HCT116 (cell line): Measurements from ENCODE around the gene EIF4E1B. TPM values are rescaled to one million over a fixed set of nuclear protein-coding genes. Genes with fewer than 3 reads are reported as not detected.

Source experiments
- ATAC-seq: fragments of 200-7000 bp; cut with Tn5 transposase; 2 replicates; pipeline ENCODE4 v1.9.1; 2020; ENCODE audit warnings: mild to moderate bottlenecking, moderate library complexity
- BruUV-seq: library from RNA; stranded (reverse); fragments of 400-500 nt; replicated peaks from 2 replicates; lab custom pipeline; 2021; lab: Mats Ljungman, UMichigan
- CTCF ChIA-PET: fragments of 300-600 bp; sonication (Branson Sonifier 250); formaldehyde crosslinking; loops from one replicate; lab custom pipeline; 2021; ENCODE audit warnings: antibody characterized with exemption; lab: Charles Lee
- POLR2A ChIA-PET: fragments of 300-600, 350-600 bp; sonication (Branson Sonifier 250); formaldehyde crosslinking; loops from one replicate; lab custom pipeline; 2021; ENCODE audit warnings: antibody characterized with exemption; lab: Charles Lee
- RAD21 ChIA-PET, 2 experiments: fragments of 300-600 bp; sonication (Branson Sonifier 250); formaldehyde crosslinking; loops; one replicate each; lab custom pipeline; 2023; ENCODE audit warnings: low total read pairs in 2 of 2; ENCODE audit not compliant: uncharacterized antibody in 2 of 2, unreplicated experiment in 2 of 2, low non-redundant PET in 1 of 2; lab: Charles Lee
- DNase-seq: peaks from one replicate; pipeline ENCODE4 v3.0.0-alpha.2; 2010; ENCODE audit warnings: low read depth, low spot score
- H2AFZ ChIP-seq: fragments of 200-600 bp; shearing (Covaris generic), sonication (generic); 2 replicates; pipeline ENCODE4 v1.6.1; 2017; ENCODE audit warnings: low read depth, mixed run types, mixed read lengths, antibody characterized with exemption, low read length; ENCODE audit not compliant: poor library complexity, severe bottlenecking
- H3K27ac ChIP-seq: 2 replicates; pipeline ENCODE4 v1.5.1; 2012; ENCODE audit warnings: low read depth, low read length
- H3K27me3 ChIP-seq: fragments of 200-600 bp; sonication (generic); 2 replicates; pipeline ENCODE4 v1.6.1; 2016; ENCODE audit warnings: mixed run types, low read length, mixed read lengths; ENCODE audit not compliant: insufficient read depth
- H3K36me3 ChIP-seq, 2 experiments: fragments of 200-500 bp in 1 of 2; fragments of 200-600 bp in 1 of 2; sonication (Bioruptor generic) in 1 of 2; sonication (generic) in 1 of 2; 2 replicates each; pipeline versions ENCODE4 v1.5.1 to v1.6.1; 2014 to 2016; ENCODE audit warnings: low read length in 2 of 2, inconsistent platforms in 1 of 2, mixed read lengths in 1 of 2, mixed run types in 1 of 2; ENCODE audit not compliant: insufficient read depth in 2 of 2, control insufficient read depth in 1 of 2
- H3K4me1 ChIP-seq, 2 experiments: fragments of 200-600 bp in 1 of 2; sonication (generic) in 1 of 2; 2 replicates each; pipeline versions ENCODE4 v1.5.1 to v1.6.1; 2012 to 2017; ENCODE audit warnings: low read length in 2 of 2, inconsistent platforms in 1 of 2, mild to moderate bottlenecking in 1 of 2, mixed read lengths in 1 of 2, mixed run types in 1 of 2, moderate library complexity in 1 of 2; ENCODE audit not compliant: insufficient read depth in 2 of 2, control insufficient read depth in 1 of 2
- H3K4me2 ChIP-seq: fragments of 200-600 bp; sonication (generic); 2 replicates; pipeline ENCODE4 v1.6.1; 2017; ENCODE audit warnings: mixed run types, low read length, mixed read lengths
- H3K4me3 ChIP-seq, 2 experiments: fragments of 200-600 bp in 1 of 2; sonication (generic) in 1 of 2; replicated peaks in 1 of 2; 2 replicates each; pipeline ENCODE4 v1.5.1; 2011 to 2016; ENCODE audit warnings: low read length in 2 of 2, control low read depth in 1 of 2, low read depth in 1 of 2, mild to moderate bottlenecking in 1 of 2, mixed read lengths in 1 of 2, mixed run types in 1 of 2
- H3K79me2 ChIP-seq: fragments of 200-600 bp; sonication (generic); 2 replicates; pipeline ENCODE4 v1.6.1; 2017; ENCODE audit warnings: mild to moderate bottlenecking, mixed run types, low read length, moderate library complexity, mixed read lengths; ENCODE audit not compliant: insufficient read depth
- H3K9ac ChIP-seq: fragments of 200-600 bp; sonication (generic); 2 replicates; pipeline ENCODE4 v1.6.1; 2016; ENCODE audit warnings: low read length, mixed read lengths
- H3K9me2 ChIP-seq: fragments of 200-600 bp; sonication (generic), shearing (Covaris generic); 2 replicates; pipeline ENCODE4 v1.6.1; 2017; ENCODE audit warnings: mixed run types, mild to moderate bottlenecking, moderate library complexity; ENCODE audit not compliant: insufficient read depth
- H3K9me3 ChIP-seq, 2 experiments: fragments of 200-500 bp in 1 of 2; fragments of 200-600 bp in 1 of 2; sonication (Bioruptor generic) in 1 of 2; sonication (generic) in 1 of 2; 2 replicates each; pipeline ENCODE4 v1.6.1; 2014 to 2017; ENCODE audit warnings: low read length in 2 of 2, mixed read lengths in 2 of 2, inconsistent platforms in 1 of 2, low read depth in 1 of 2, mild to moderate bottlenecking in 1 of 2, mixed run types in 1 of 2, moderate library complexity in 1 of 2; ENCODE audit not compliant: control insufficient read depth in 1 of 2, insufficient read depth in 1 of 2
- H4K20me1 ChIP-seq: fragments of 200-600 bp; sonication (generic), shearing (Covaris generic); 2 replicates; pipeline ENCODE4 v1.6.1; 2017; ENCODE audit warnings: mixed run types, mild to moderate bottlenecking, moderate library complexity; ENCODE audit not compliant: insufficient read depth
- CBX3 ChIP-seq: IDR thresholded peaks from 2 replicates; pipeline ENCODE4 v1.6.1; 2012; ENCODE audit warnings: low read depth
- CEBPB ChIP-seq: IDR thresholded peaks from 2 replicates; pipeline ENCODE4 v1.6.1; 2012; ENCODE audit warnings: low read depth
- EGR1 ChIP-seq: IDR thresholded peaks from 2 replicates; pipeline ENCODE4 v1.6.1; 2012; ENCODE audit warnings: low read depth
- ELF1 ChIP-seq: IDR thresholded peaks from 2 replicates; pipeline ENCODE4 v1.6.1; 2012; ENCODE audit warnings: low read depth, borderline replicate concordance
- EZH2 ChIP-seq: fragments of 200-600 bp; sonication (generic); IDR thresholded peaks from 2 replicates; pipeline ENCODE4 v1.6.1; 2017; ENCODE audit warnings: antibody characterized with exemption, mixed run types
- EZH2phosphoT487 ChIP-seq: fragments of 200-600 bp; IDR thresholded peaks from 2 replicates; pipeline ENCODE4 v1.6.1; 2018; ENCODE audit warnings: antibody characterized with exemption, borderline replicate concordance
- FOSL1 ChIP-seq: IDR thresholded peaks from 2 replicates; pipeline ENCODE4 v1.6.1; 2012; ENCODE audit warnings: low read depth
- JUND ChIP-seq: IDR thresholded peaks from 2 replicates; pipeline ENCODE4 v1.6.1; 2012
- MAX ChIP-seq: IDR thresholded peaks from 2 replicates; pipeline ENCODE4 v1.6.1; 2012
- POLR2A ChIP-seq: IDR thresholded peaks from 2 replicates; pipeline ENCODE4 v1.7.0; 2011; ENCODE audit warnings: borderline replicate concordance; ENCODE audit not compliant: insufficient read depth, insufficient read length; ENCODE audit errors: extremely low read depth
- POLR2AphosphoS5 ChIP-seq: IDR thresholded peaks from 2 replicates; pipeline ENCODE4 v1.6.1; 2011; ENCODE audit warnings: mild to moderate bottlenecking, low read depth, low read length, moderate library complexity
- RAD21 ChIP-seq: IDR thresholded peaks from 2 replicates; pipeline ENCODE4 v1.6.1; 2012; ENCODE audit warnings: low read depth, mild to moderate bottlenecking
- REST ChIP-seq: IDR thresholded peaks from 2 replicates; pipeline ENCODE4 v1.6.1; 2012; ENCODE audit warnings: low read depth
- SIN3A ChIP-seq: IDR thresholded peaks from 2 replicates; pipeline ENCODE4 v1.6.1; 2012; ENCODE audit warnings: low read depth
- SRF ChIP-seq: IDR thresholded peaks from 2 replicates; pipeline ENCODE4 v1.6.1; 2012; ENCODE audit warnings: low read depth
- TCF7L2 ChIP-seq: IDR thresholded peaks from 2 replicates; pipeline ENCODE4 v1.7.0; 2011; ENCODE audit warnings: borderline replicate concordance, inconsistent platforms; ENCODE audit not compliant: insufficient read depth, insufficient read length; ENCODE audit errors: extremely low read depth
- YY1 ChIP-seq: IDR thresholded peaks from 2 replicates; pipeline ENCODE4 v1.6.1; 2011; ENCODE audit warnings: low read length, low read depth, moderate library complexity, mild to moderate bottlenecking; ENCODE audit not compliant: insufficient replicate concordance; ENCODE audit errors: extremely low read depth
- ZBTB33 ChIP-seq: IDR thresholded peaks from 2 replicates; pipeline ENCODE4 v1.6.1; 2011; ENCODE audit warnings: mild to moderate bottlenecking, low read length, moderate library complexity; ENCODE audit not compliant: insufficient replicate concordance; ENCODE audit errors: extremely low read depth
- intact Hi-C: fragments of 100-400 bp; cut with micrococcal nuclease; formaldehyde crosslinking; loops from 2 replicates; pipeline ENCODE4 v1.10.0; 2022
- total RNA-seq: library from RNA; stranded (reverse); gene quantifications from one replicate; pipeline ENCODE4 v1.2.1, GENCODE V29; 2021; ENCODE audit not compliant: unreplicated experiment
- TF ChIP-seq, protein P1 (sequence below), 3 experiments: fragments of 200-600 bp in 1 of 3; sonication (generic) in 1 of 3; IDR thresholded peaks in 2 of 3; conservative IDR thresholded peaks in 1 of 3; 2 replicates each; pipeline ENCODE4 v1.5.1; 2012 to 2017; ENCODE audit warnings: low read depth in 2 of 3, low read length in 2 of 3, antibody characterized with exemption in 1 of 3, borderline replicate concordance in 1 of 3, control low read depth in 1 of 3, mild to moderate bottlenecking in 1 of 3, mixed read lengths in 1 of 3, mixed run types in 1 of 3, moderate library complexity in 1 of 3; ENCODE audit not compliant: insufficient read depth in 1 of 3
- TF ChIP-seq, protein P2 (sequence below): IDR thresholded peaks from 2 replicates; pipeline ENCODE4 v1.6.1; 2012

The EIF4E1B gene
- total RNA-seq, 1 experiment from 2014 or later: 0.07 TPM

GRCh38 chr5:176618783-176619182 lies 11.7 kb upstream of the EIF4E1B start:
- no peaks in the 10 kb centered on the region for H3K9me3 ChIP-seq
- H3K27ac ChIP-seq: no peak overlapping the region
- no peaks in the 10 kb centered on the region for H3K9me2 ChIP-seq
- H3K4me2 ChIP-seq: peak overlapping the region; percentile 71
- peaks cover 17 to 31% of the 10 kb centered on the region in 2 experiments for H3K4me1 ChIP-seq
- no peaks in the 10 kb centered on the region for H3K79me2 ChIP-seq
- intact Hi-C loops: loop anchor here (1.0 kb wide), 2 partner anchors 44 to 202 kb away; partner anchors contain the start of gene CLTB
- peak overlapping the region; percentile 30 to 37 for H3K4me3 ChIP-seq
- no peak; the same call in 1 of the 2 replicates for ATAC-seq
- RAD21 ChIA-PET: no interaction called here
- no peaks in the 10 kb centered on the region for H3K27me3 ChIP-seq
- POLR2A ChIA-PET: no interaction called here
- TF ChIP-seq EZH2phosphoT487 (no peak), SRF (no peak), POLR2AphosphoS5 (no peak), FOSL1 (no peak), EZH2 (no peak), JUND (no peak), MAX (no peak), ZBTB33 (no peak), REST (no peak), RAD21 (no peak), EGR1 (no peak), TCF7L2 (no peak), POLR2A (no peak), CBX3 (no peak), ELF1 (no peak), YY1 (no peak), SIN3A (no peak), CEBPB (no peak)
- TF ChIP-seq, protein P1, sequence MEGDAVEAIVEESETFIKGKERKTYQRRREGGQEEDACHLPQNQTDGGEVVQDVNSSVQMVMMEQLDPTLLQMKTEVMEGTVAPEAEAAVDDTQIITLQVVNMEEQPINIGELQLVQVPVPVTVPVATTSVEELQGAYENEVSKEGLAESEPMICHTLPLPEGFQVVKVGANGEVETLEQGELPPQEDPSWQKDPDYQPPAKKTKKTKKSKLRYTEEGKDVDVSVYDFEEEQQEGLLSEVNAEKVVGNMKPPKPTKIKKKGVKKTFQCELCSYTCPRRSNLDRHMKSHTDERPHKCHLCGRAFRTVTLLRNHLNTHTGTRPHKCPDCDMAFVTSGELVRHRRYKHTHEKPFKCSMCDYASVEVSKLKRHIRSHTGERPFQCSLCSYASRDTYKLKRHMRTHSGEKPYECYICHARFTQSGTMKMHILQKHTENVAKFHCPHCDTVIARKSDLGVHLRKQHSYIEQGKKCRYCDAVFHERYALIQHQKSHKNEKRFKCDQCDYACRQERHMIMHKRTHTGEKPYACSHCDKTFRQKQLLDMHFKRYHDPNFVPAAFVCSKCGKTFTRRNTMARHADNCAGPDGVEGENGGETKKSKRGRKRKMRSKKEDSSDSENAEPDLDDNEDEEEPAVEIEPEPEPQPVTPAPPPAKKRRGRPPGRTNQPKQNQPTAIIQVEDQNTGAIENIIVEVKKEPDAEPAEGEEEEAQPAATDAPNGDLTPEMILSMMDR (IDR thresholded peaks at IDR 0.05 in 2 of 3, conservative IDR thresholded peaks at IDR 0.05 in 1 of 3; ENCODE audit: borderline replicate concordance in 1 of 3, insufficient read depth in 1 of 3, low read depth in 2 of 3, low read length in 2 of 3): no peak
- TF ChIP-seq, protein P2, sequence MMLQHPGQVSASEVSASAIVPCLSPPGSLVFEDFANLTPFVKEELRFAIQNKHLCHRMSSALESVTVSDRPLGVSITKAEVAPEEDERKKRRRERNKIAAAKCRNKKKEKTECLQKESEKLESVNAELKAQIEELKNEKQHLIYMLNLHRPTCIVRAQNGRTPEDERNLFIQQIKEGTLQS: no peak
- BruUV-seq: no TSS peak
- no peak for DNase-seq
- CTCF ChIA-PET: no interaction called here
- no peaks in the 10 kb centered on the region for H4K20me1 ChIP-seq
- H2AFZ ChIP-seq: no peak overlapping the region
- 0 out of 2 replicates have a peak overlapping the region, but pooled peaks have one; percentile 1 for H3K9ac ChIP-seq
- H3K36me3 ChIP-seq: no peaks in the 10 kb centered on the region
